GM20000 (cell line): ENCODE data around the gene BAZ1A.

Experiments used
- DNase-seq: peaks from one replicate; pipeline ENCODE4 v3.0.0; 2012; ENCODE audit warnings: low spot score
- CTCF ChIP-seq: IDR thresholded peaks from 2 replicates; pipeline ENCODE4 v1.5.1; 2012; ENCODE audit warnings: mild to moderate bottlenecking, control low read depth; ENCODE audit errors: extremely low read depth, missing control alignments

BAZ1A gene

GRCh38 chr14:34778744-34779143 lies 96.4 kb downstream of the BAZ1A start:
- no peak for TF ChIP-seq CTCF
- DNase-seq: no peak

DNA sequence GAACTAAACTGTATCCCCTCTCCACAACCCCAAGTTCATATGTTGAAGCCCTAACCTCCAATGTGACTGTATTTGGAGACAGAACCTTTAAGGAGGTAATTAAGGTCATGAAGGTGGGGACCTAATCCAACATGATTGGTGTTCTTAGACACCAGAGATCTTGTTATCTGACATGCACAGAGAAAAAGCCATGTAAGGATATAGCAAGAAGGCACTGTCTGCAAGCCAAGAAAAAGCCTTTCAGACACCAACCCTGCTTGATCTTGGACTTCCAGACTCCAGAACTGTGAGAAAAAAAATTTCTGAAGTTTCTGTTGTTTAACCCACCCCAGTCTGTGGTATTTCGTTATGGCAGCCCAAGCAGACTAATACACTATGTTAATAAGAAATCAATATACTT lies 98.5 kb downstream of the BAZ1A start:
- no peak for TF ChIP-seq CTCF
- no peak for DNase-seq

- no peak for DNase-seq
- no peak for TF ChIP-seq CTCF
Measured at GRCh38 chr14:34775922-34776321, 99.2 kb downstream of the BAZ1A start.

DNA sequence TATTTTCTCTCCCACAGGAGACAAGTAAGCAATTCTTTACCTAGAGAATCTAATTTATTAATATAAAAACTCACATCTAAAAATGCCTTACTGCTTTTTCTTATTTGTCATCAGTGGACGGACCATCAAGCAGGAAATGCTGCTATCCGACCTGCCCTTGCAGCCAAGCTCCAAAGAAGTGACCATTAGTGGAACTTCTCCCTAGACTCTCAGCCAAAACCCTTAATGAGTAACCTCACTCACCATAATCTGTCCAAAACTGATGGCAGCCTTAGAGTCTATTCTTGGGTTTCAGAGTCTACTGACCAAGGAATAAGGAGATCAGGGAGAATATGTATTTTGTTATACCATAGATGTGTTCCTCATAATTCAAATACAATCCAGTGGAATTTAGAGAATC lies 99.8 kb downstream of the BAZ1A start:
- no peak for TF ChIP-seq CTCF
- no peak for DNase-seq

DNA sequence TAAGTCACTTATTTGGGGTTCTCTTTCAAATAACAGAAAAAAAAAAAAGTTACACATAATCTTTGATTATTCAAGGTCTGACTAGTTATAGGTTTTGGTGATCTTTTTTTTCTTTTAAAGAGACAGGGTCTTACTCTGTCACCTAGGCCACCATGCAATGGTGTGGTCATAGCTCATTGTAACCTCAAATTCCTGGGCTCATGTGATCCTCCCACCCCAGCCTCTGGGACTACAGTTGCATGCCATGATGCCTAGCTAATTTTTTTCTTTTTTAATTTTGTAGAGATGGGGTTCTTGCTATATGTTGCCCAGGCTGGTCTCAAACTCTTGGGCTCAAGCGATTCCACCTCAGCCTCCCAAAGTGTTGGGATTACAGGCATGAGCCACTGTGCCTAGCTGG lies 104.3 kb downstream of the BAZ1A start:
- TF ChIP-seq CTCF: no peak
- no peak for DNase-seq

- no peak for DNase-seq
Measured at GRCh38 chr14:34766606-34767005, 108.6 kb downstream of the BAZ1A start.

GRCh38 chr14:34766060-34766459 lies 109.1 kb downstream of the BAZ1A start:
- TF ChIP-seq CTCF: peak; percentile 12
- no peak for DNase-seq

More at GRCh38 chr14:34766606-34767005, 108.6 kb downstream of the BAZ1A start:
- TF ChIP-seq CTCF: no peak
